ENCODE results near the gene CD248. TPM values are rescaled to one million over a fixed set of nuclear protein-coding genes. Genes with fewer than 3 reads are reported as not detected.

CD248 gene
- total and polyA plus RNA-seq, 2 donors (not counting 1 experiment from before 2014, with no cell fraction given), result 0.40 to 0.96 TPM

DNA sequence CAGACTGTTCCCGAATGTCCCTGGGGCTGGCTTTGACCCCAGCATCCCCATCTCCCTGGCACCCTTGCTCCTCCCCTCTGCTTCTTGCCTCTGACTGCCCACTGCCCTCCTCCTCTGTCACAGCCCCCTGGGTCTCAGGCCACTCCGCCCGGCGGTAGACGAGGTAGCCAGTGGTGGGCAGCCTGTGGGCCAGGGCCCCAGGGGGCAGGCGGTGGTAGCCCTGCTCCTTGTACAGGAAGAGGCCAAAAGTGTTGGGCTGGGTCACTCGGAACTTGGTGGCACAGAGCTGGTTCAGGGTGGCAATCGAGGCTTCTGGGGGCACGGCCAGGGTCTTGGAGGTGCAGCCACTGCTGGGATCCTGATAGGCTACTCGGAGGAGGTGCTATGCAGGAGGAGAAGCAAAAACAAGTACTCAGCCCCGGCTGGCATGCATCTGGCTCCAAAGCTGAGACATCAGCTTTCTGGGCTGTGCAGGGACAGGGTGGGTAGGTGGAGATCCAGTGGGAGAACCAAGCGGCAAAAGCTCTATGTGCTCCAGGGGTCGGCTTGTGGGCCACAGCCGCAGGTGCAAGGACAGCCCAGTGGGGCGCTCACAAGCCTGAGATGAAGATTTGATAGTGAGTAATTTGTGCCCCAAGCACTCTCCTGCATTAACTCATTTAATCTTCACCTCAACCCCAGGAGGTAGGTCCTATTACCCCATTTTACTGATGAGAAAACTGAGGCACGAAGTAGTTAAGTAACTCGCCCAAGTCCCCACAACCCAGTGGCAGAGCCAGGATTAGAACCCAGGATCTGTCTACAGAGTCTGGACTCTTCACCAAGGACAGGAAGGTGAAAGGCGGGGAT is 15.8 kb upstream of the CD248 start:
- Histone ChIP-seq H3K27ac (ENCODE audit: low read length in 2 of 2) (no peak overlapping the region), H3K36me3 (replicated peaks in 1 of 2; ENCODE audit: control extremely low read depth in 1 of 2, control insufficient read depth in 1 of 2, extremely low read depth in 1 of 2, insufficient read depth in 2 of 2, low read length in 1 of 2) (peaks cover 0 to 9% of the 10 kb centered on the region in 2 experiments), H3K4me3 (ENCODE audit: control extremely low read depth in 1 of 5, extremely low read depth in 1 of 5, insufficient read depth in 1 of 5, low read depth in 2 of 5, low read length in 4 of 5) (no peak overlapping the region), H3K9ac (ENCODE audit: low read length) (no peak overlapping the region), H3K4me2 (replicated peaks; ENCODE audit: low read depth, low read length, poor library complexity, severe bottlenecking) (no peak overlapping the region), H3K79me2 (ENCODE audit: control insufficient read depth, insufficient read depth, low read length) (no peaks in the 10 kb centered on the region), H4K20me1 (ENCODE audit: control insufficient read depth, insufficient read depth, low read length, poor library complexity, severe bottlenecking) (no peaks in the 10 kb centered on the region), H3K27me3 (replicated peaks in 1 of 4; ENCODE audit: control extremely low read depth in 1 of 4, control insufficient read depth in 3 of 4, insufficient read depth in 4 of 4, low read length in 3 of 4) (peaks cover 0 to 9% (median 3%) of the 10 kb centered on the region in 4 experiments), H3K4me1 (ENCODE audit: control insufficient read depth in 2 of 2, insufficient read depth in 2 of 2, low read length in 2 of 2) (peaks cover 26 to 36% of the 10 kb centered on the region in 2 donors), H2AFZ (ENCODE audit: insufficient read depth, low read depth, low read length, poor library complexity, severe bottlenecking) (no peak overlapping the region), H3K9me3 (ENCODE audit: control extremely low read depth in 1 of 3, control insufficient read depth in 2 of 3, insufficient read depth in 1 of 3, low read length in 2 of 3) (no peaks in the 10 kb centered on the region)
- no peaks in the 10 kb centered on the region for H3K9me3 Mint-ChIP-seq (ENCODE audit: insufficient read depth)
- POLR2A ChIA-PET, result no interaction called here
- CTCF ChIA-PET, result interaction anchor here (1.1 to 4.6 kb wide), 4 partner anchors 12 to 57 kb away, joined by 4 to 101 read pairs (median 6); partner anchors contain the start of gene BRMS1
- ATAC-seq (ENCODE audit: low read depth), result no peak
- DNase-seq, result no peak
- 93% methylated on average over 15 of the region's 18 CpGs for WGBS (ENCODE audit: insufficient coverage)
- TF ChIP-seq, protein P1, sequence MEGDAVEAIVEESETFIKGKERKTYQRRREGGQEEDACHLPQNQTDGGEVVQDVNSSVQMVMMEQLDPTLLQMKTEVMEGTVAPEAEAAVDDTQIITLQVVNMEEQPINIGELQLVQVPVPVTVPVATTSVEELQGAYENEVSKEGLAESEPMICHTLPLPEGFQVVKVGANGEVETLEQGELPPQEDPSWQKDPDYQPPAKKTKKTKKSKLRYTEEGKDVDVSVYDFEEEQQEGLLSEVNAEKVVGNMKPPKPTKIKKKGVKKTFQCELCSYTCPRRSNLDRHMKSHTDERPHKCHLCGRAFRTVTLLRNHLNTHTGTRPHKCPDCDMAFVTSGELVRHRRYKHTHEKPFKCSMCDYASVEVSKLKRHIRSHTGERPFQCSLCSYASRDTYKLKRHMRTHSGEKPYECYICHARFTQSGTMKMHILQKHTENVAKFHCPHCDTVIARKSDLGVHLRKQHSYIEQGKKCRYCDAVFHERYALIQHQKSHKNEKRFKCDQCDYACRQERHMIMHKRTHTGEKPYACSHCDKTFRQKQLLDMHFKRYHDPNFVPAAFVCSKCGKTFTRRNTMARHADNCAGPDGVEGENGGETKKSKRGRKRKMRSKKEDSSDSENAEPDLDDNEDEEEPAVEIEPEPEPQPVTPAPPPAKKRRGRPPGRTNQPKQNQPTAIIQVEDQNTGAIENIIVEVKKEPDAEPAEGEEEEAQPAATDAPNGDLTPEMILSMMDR (IDR thresholded peaks at IDR 0.05), result no peak
- no peak for TF ChIP-seq EZH2 (IDR thresholded peaks at IDR 0.05; ENCODE audit: borderline replicate concordance, insufficient read depth, low read depth, low read length, poor library complexity, severe bottlenecking)
- intact Hi-C loops (cut with micrococcal nuclease), result no loop called here
- no peak overlapping the region for H3K4me3 Mint-ChIP-seq
- no peaks in the 10 kb centered on the region for H3K27me3 Mint-ChIP-seq
- H3K27ac Mint-ChIP-seq, result no peak overlapping the region
- H3K4me1 Mint-ChIP-seq, result peaks cover 32% of the 10 kb centered on the region
